ENCODE measurements around the gene MAJIN. TPM values are rescaled to one million over a fixed set of nuclear protein-coding genes. Genes with fewer than 3 reads are reported as not detected.
A peak's percentile ranks its signal among the peaks of the same experiment; 100 is the strongest.

MAJIN gene
- total RNA-seq, 1 experiment from 2014 or later: not detected

DNA sequence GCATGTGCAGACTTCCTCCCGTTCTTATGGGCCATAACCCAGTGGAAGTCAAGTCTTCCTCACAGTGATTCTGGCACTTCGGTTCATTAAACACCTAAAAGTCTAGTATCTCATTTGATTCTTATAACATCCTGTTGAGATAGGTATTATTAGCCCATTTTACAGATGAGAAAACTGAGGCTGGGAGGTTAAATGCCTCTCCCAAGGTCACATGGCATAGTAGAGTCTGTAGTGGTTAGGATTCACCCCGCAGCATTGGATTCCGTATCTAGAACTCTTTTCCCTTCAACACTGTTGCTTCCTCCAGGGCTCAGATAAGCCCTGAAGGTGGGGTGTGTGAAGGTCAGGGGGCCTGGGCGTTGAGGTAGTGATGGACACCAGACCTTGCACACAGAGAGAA is 39.6 kb downstream of the MAJIN start:
- no peak for DNase-seq (ENCODE audit: low read depth)

DNA sequence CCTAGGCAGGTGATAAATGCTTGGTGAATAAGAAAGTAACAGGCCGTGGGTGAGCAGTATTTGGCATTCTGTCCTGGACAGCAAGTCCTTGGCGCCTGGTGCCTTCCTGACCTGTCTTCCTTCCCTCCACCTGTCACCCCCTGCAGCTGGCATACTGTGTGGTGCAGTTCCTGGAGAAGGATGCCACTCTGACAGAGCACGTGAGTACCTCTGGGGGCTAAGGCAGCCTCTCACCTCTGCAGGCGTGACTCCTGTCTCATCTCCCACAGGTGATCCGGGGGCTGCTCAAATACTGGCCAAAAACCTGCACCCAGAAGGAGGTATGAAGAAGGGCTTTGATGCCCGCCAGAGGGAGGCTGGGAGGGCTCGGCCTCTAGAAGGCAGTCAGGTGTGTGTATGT is 40.6 kb downstream of the MAJIN start:
- DNase-seq (ENCODE audit: low read depth): no peak

DNA sequence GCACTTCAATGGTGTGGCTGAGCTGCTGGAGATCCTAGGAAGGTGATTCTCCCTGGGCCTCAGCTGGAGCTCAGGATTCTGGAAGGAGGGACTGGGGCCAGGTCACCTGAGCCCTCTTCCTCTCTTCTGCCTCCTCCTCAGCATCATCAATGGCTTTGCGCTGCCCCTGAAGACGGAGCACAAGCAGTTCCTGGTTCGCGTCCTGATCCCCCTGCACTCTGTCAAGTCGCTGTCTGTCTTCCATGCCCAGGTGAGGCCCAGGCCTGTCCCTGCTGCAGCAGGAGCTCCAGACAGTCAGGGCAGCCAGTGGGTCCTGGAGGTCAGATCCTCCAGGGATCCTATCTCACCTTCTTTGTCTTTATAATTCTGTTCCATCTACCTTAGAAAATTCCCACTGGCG is 41.6 kb downstream of the MAJIN start:
- no peak for DNase-seq (ENCODE audit: low read depth)

DNA sequence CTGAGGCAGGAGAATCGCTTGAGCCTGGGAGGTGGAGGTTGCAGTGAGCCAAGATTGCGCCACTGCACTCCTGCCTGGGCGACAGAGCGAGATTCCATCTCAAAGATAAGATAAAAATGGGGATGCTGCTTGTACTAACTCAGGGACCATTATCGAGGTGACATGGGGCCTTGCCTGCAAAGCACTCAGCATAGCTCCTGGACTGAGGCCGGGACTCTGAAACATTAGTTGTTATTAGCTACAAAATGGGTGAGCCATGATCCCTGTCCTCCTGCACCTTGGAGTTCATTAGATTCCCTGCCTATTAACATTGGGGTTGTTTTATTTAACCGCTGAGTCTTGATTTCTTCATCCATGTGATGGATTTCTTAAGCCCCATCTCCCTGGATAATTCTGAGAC is 42.3 kb downstream of the MAJIN start:
- no peak for DNase-seq (ENCODE audit: low read depth)

DNA sequence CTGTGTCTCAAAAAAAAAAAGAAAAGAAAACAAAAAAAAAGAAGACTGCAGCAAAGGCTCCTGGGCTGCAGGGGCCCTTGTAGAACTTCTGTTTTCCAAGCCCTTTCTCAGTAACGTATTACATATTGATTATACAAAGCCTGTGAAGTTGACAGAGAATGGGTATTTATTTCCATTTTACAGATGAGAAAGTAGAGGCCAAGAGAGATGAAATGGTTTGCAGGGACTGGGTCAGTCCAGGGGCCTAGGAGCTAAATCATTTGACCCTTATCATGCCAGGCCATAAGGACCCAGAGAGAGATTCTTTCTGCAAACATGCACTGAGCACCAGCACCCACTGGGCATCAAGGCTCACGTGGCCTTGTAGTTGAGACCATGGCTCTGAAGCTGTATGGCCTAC is 43.0 kb downstream of the MAJIN start:
- DNase-seq (ENCODE audit: low read depth): no peak

DNA sequence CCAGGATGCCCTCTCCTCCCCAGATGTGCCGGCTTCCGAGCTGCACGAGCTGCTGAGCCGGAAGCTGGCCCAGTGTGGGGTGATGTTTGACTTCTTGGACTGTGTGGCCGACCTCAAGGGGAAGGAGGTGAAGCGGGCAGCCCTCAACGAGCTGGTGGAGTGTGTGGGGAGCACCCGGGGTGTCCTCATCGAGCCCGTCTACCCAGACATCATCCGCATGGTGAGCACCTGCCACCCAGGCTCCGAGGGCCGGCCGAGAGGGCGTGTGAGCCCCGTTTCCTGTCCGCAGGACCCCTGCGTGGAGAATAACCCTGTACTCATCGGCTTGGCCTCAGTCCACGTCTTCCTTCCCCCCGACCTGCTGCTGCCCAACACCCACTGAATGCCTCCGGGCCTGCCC is 45.2 kb downstream of the MAJIN start:
- no peak for DNase-seq (ENCODE audit: low read depth)

DNA sequence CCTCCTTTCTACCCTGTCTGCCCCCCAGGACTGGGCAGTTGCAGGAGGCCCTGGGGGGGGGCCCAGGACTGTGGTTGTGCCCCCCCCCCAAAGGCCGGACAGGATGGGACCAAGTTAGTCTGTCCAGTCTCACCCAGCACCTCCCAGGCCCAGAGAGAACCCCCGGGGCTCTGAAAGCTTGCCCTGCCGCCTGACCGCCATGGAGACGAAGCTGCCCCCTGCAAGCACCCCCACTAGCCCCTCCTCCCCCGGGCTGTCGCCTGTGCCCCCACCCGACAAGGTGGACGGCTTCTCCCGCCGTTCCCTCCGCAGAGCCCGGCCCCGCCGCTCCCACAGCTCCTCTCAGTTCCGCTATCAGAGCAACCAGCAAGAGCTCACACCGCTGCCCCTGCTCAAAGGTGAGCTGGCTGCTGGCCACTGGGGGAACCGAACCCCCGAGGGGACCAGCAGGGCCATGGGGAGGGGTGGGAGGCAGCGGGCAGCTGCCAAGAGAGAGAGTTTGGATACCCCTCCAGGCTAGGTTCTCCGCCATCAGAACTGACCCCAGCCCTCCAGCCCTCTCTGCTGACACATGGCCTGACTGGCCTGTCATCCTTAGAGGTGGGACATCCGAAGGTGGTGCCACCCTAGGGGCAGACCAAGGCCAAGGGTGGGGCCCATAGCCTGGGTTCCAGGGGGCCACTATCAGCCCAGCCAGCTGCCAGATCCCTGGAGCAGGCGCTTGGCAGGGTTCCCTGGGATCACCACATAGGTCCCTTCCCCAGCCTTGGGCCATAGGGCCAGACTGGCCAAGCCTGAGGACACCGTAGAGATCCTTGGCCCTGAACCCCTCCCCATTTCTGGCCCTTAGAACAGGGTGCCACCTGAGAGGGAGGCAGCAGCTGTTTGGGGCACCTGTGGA is 46.1 kb downstream of the MAJIN start:
- no peak for DNase-seq (ENCODE audit: low read depth)

DNA sequence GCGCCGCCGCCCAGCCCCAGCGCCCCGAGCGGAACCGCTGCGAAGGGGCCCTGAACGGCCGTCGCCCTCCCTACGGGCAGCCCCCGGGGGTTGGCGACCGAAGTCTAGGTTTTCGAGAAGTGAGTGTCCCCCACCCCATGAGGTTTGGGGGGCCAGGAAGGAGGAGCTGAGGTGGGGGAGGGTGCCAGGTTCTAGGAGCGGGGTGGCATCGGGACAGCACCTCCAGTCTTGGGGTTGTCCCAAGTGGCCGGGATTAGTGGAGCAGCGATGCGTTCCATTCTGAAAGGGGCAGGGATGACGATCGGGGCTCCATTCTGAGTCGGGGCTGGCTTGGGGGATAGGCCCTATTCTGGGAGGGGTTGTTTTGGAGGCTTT is 47.0 kb downstream of the MAJIN start:
- DNase-seq (ENCODE audit: low read depth): peak; percentile 38

DNA sequence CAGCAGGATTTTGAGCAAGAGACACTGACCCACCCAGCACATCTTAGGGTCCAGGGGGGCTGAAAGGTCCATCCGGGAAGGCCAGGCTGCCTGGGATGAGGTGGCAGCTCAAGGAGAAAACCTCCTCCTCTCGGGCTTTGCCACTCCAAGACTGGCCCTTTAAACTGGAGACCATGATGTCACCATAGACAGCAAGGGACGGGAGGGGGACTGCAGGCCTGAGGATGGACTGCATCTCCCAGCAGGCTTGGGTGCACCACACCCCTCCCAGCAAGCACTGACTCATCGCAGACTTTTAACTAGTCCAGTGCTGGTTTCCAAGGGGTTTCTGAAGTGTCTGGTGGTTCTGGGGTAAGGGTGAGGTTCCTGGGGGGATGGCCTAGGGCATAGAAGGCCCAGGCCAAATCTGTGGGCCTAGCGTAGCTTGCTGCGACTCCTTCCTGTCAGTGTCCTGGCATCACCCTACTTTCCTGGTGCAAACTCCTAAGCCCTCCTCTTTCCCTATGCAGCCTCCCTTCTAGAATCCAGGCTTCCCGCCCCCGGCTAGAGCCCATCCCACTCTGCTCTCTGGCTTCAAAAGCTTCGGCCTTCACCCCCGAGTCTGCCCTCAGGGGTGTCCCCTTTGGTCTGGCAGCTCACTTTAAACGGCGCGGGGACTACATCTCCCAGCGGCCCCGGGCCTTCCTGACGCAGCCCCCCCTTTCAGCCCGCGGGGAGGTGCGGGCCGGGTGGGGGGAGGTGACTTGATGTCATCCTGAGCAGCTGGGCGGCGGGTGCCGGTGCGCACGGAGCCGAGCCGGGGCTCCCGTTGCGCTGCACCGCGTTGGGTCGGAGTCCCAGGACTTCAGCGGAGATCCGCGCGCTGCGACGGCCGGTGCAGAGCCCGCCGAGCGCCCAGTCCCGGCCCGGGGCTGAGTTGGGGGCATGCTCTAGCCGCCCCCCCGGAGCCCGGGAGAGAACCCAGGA is 47.7 kb downstream of the MAJIN start, which contains the start of gene PPP2R5B:
TSS of gene PPP2R5B (plus strand) at position 746 of the 966 bp plus-strand sequence. CDS start 1,046 bp downstream, outside the sequence.
- peak; percentile 94 for DNase-seq (ENCODE audit: low read depth)

DNA sequence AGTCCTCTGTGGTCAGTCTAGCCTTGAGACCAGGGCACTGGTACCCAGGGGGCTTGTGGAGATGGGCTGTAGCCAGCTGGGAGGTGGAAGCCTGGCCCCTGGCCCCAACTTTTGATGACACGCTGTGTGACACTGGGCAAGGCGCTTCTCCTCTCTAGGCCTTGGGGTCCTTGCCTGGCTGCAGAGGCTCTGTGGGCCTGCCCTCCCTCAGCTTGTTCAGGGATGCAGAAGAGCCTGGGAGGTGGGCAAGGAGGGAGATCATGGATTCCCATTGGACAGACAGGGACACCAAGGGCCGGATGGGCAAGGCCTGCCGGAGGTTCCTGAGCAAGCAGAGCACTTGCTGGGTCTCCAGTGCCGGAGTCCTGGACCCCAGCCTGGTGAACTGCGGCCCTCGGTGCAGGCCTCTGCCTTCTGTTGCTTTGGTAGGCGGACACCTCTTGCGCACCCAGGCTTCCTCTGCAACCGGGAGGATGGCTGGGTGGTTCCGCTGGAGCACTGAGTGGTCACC is 48.7 kb downstream of the MAJIN start:
- no peak for DNase-seq (ENCODE audit: low read depth)

DNA sequence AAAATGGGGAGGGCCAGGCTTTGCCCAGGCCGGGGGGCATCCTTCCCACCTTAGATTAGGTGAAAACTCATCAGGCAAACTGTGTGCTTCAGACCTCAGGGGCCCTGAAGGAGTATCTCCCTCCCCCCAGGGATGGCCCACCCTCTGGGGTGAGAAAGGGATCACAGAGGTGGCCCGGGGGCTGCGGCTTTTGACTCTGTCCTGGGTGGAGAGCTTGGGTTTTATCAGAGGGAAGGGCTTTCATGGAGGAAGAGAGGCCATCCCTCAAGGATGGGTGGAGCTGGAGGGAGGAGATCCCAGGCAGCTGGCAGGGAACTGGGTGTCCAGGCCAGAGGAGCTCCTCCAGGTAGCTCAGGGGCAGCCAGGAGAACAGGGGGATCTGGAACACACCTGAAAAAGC is 50.5 kb downstream of the MAJIN start:
- no peak for DNase-seq (ENCODE audit: low read depth)

DNA sequence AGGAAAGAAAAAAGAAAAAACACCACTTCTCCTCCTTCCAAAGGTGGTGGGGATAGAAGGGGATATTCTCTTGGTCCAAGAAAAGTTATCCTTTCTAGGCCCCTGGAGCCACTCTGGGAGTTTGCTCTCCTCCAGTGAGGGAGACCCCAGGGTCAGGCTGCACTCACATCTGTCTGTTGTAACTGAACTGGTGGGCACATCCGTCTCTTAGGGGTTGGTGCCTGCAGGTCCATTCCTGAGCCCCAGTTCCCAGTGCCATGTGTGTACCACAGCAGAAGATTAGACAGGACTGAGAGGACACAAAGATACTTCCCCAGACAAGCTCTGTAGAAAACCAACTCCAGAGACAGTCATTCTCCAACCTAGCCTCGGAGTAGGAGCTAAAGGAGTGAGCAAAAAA is 51.8 kb downstream of the MAJIN start:
- no peak for DNase-seq (ENCODE audit: low read depth)

DNA sequence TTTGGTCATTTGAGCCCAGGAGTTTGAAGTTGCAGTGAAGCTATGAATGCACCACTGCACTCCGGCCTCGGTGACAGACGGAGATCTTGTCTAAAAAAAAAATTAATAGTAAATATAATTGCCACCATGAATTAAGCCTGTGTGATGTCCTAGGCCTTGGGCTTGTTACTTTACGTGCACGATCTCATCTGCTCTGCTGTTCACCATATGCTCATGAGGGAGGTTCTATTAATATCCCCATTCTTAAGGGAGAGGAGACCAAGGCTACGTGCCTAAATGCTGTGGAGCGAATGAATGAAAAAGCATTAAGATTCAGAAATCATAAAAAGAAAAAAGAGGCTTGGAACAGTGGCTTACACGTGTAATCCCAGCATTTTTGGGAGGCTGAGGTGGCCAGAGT is 52.3 kb downstream of the MAJIN start:
- no peak for DNase-seq (ENCODE audit: low read depth)

DNA sequence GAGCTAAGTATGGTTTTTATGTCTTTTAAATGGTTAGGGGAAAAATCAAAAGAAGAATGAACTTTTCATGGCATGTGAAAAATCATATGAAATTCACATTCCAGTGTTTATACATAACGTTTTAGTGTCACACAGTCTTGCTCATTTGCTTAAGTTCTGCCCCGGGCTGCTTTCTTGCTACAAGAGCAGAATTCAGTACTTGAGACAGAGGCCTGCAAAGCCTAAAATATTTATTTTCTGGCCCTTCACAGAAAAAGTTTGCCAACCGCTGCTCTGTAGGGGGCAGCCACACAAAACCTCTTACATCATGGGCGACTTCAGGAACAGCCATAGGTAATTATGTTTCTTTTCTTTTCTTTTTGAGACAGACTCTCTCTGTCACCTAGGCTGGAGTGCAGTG is 53.9 kb downstream of the MAJIN start:
- peak; percentile 57 for DNase-seq (ENCODE audit: low read depth)

DNA sequence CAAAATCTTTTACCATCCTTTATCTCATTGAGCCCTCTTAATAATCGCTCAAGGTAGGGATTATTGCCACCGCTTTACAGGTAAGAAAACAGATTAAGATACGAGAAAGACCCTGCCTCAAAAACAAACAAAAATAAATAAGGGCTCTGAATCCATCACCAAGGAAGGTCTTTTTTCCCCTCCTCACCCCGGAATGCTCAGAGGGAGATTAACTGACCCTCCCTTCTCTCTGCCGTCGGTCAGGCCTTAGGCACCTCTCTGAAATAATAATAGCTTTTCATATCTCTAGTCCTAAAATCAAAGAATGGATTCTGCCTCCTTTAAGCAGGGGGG is 54.3 kb downstream of the MAJIN start:
- DNase-seq (ENCODE audit: low read depth): no peak

DNA sequence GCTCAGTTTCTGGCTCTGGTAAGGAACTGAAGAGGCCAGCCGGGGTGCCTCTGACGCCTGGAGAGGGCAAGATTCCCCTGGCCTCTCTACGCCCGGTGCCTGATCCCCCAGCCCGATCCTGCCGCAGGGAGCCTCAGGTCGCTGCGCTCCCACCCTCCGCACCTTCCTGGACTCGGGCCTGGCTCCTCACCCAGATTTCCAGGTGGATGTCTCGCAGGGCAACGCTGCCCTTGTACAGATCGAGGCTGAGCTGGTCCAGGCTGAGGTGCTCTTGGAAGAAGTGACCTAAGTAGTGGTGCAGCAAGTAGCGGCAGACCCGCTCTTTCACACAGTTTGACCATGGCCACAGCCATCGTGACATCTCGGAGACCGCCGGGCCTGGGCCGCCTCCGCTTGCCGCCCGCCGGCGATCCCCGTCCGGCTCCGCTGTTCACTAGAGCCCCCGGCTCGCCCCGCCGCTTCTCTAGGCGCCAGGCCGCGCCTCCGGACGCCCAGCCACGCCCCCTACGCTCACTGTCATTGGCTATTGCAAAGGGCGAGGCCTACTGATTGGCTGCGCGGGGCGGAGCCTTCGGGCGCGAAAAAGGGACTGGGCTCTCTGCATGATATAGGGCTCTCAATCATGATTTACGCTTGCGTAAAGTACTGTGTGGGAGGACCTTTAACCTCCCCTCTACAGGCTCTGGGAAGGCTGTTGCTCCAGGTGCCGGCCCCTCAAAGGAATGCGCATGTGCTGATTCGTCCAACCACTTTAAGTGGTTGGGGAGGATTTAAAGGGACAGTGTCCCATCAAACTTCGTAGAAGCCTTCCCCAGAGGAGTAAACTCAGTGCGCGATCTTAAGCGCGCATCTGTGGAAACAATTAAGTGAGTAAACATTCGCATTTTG is 54.9 kb downstream of the MAJIN start, which contains the start of gene ATG2A:
TSS of gene ATG2A (minus strand) at position 435 of the 888 bp plus-strand sequence. CDS start at position 361, 74 bp downstream.
- DNase-seq (ENCODE audit: low read depth): peak; percentile 100

DNA sequence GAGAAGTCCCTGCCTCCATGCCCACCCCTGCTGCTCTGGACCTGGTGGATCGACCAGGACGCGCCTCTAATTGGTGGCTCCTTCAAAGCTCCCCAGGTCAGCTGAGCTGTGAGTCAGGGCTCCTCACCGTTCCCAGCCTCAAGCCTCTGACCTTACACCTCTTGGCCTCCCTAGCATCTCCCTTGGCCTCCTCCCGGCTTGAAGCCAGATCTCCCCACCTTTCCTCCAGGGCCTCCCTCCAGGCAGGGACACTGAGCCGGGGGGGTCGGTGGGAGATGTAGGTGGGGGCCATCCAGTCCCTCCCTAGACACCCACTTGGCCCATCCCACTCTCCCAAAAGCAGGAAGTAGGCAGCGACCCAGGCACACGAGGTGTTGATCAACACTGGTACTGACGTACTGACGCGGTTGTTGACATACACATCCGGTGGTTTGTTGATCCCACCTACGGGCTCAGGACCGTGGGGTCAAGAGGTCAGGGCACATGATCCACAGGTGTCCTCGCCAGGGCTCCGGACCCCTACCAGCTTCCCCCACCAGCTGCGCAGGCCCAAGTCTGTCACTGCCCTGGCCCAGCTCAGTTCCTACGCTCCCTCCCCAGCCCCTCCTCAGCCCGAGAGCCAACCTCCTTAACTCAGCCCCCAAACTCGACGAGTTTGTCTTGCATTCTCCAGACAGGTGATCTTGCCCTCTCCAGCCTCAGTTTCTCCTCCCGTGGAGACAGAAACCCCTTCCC is 55.7 kb downstream of the MAJIN start:
- DNase-seq (ENCODE audit: low read depth): peak; percentile 35

DNA sequence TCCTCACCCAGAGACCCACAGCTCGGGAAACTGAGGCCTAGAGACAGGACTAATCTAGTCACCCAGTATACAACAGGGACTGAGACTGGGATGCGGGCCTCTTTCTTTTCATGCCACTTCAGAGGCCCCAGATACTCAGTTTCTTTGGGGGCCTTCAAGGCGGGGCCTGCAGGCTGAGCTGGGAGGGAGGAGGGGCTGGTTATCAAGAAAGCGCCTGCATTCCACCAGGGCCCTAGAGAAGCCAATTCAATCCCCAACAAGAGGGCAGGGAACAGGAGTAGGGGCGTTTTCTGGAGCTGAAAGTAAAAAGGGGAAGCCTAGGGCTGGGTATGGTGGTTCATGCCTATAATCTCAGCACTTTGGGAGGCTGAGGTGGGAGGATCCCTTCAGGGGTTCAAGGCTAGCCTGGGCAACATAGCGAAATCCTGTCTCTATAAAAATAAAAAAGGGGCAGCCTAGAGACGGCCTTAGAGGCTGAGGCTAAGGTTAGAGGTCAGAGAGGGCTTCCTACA is 56.5 kb downstream of the MAJIN start:
- no peak for DNase-seq (ENCODE audit: low read depth)

DNA sequence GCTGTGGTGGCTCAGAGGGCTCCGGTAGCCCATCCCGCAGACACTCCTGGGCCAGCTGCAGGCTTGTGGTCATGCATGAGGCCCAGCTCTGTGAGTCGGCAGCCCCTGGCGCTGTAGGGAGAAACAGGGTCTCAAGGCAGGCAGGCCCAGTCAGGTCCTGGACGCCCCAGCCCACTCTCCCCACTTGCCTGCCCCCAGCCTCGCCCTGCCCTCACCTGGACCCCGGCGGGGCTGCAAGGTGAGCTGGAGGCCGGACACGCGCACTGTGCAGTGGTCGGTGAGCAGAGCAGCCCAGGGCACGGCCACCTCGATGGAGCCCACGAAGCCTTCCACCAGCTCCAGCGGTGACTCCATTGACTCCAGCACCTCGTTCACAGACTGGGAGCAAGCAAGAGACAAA is 57.8 kb downstream of the MAJIN start:
- no peak for DNase-seq (ENCODE audit: low read depth)

DNA sequence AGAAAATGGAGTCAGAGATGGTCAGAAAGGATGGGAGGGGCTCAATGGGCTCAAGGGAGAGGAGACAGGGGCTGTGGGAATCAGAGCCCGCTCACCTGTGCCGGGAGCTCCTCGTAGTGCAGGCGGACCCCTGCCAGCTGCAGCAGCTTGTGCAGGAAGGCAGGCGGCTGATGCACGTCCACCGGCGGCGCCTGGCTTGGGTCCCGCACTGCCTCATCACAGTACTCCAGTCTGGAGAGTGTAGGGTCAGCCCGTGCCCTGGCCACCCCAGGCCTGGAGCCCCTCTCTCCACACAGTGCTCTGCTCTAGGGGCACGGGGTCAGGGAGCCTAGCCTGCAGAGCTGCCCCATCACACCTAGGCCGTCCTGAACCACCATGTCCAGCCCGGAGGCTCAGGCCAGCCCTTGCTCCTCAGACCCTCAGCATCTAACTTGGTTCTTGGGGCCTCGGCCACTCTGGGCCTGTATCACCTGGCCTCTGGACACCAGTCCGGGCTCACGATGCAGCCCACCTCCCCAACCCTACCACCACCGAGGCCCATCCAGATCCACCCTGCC is 58.7 kb downstream of the MAJIN start:
- DNase-seq (ENCODE audit: low read depth): no peak
